ENCODE results near the gene IL19.
A peak's percentile ranks its signal among the peaks of the same experiment; 100 is the strongest.
"Not testable (repeated sequence)": the region's sequence is repeated elsewhere in the genome, so short reads cannot be mapped to it uniquely, and the experiment has no call there.

IL19 gene

GRCh38 chr1:206833106-206833680 is 62.6 kb downstream of the IL19 start:
- peak; percentile 14 for DNase-seq (ENCODE audit: low spot score)

- DNase-seq (ENCODE audit: low spot score), result no peak
Measured at GRCh38 chr1:206833801-206834200, 63.2 kb downstream of the IL19 start.

- DNase-seq (ENCODE audit: low spot score), result no peak
Measured at GRCh38 chr1:206834217-206834616, 63.6 kb downstream of the IL19 start.

GRCh38 chr1:206834711-206835110 is 64.1 kb downstream of the IL19 start:
- no peak for DNase-seq (ENCODE audit: low spot score)

GRCh38 chr1:206835186-206835585 is 64.6 kb downstream of the IL19 start:
- DNase-seq (ENCODE audit: low spot score), result no peak

GRCh38 chr1:206836111-206836510 is 65.5 kb downstream of the IL19 start:
- no peak for DNase-seq (ENCODE audit: low spot score)

GRCh38 chr1:206839006-206839560 is 68.5 kb downstream of the IL19 start:
- DNase-seq (ENCODE audit: low spot score), result no peak

- no peak for DNase-seq (ENCODE audit: low spot score)
Measured at GRCh38 chr1:206839857-206840256, 69.3 kb downstream of the IL19 start.

GRCh38 chr1:206841609-206842323 is 71.2 kb downstream of the IL19 start:
- no peak for DNase-seq (ENCODE audit: low spot score)

GRCh38 chr1:206842854-206843253 is 72.3 kb downstream of the IL19 start:
- no peak for DNase-seq (ENCODE audit: low spot score)

GRCh38 chr1:206843626-206844025 is 73.1 kb downstream of the IL19 start:
- DNase-seq (ENCODE audit: low spot score), result no peak

- DNase-seq (ENCODE audit: low spot score), result no peak
Measured at GRCh38 chr1:206846487-206846886, 75.9 kb downstream of the IL19 start.

GRCh38 chr1:206847337-206847834 is 76.8 kb downstream of the IL19 start:
- DNase-seq (ENCODE audit: low spot score), result no peak

GRCh38 chr1:206847946-206848345 is 77.4 kb downstream of the IL19 start:
- no peak for DNase-seq (ENCODE audit: low spot score)

- DNase-seq (ENCODE audit: low spot score), result no peak
Measured at GRCh38 chr1:206850401-206850800, 79.8 kb downstream of the IL19 start.

- no peak for DNase-seq (ENCODE audit: low spot score)
Measured at GRCh38 chr1:206851341-206852010, 80.9 kb downstream of the IL19 start.

GRCh38 chr1:206852662-206853061 is 82.1 kb downstream of the IL19 start:
- not testable (repeated sequence) for DNase-seq (ENCODE audit: low spot score)

- not testable (repeated sequence) for DNase-seq (ENCODE audit: low spot score)
Measured at GRCh38 chr1:206853696-206854095, 83.1 kb downstream of the IL19 start.

- no peak for DNase-seq (ENCODE audit: low spot score)
Measured at GRCh38 chr1:206854401-206855129, 84.0 kb downstream of the IL19 start.

GRCh38 chr1:206855859-206856258 is 85.3 kb downstream of the IL19 start:
- no peak for DNase-seq (ENCODE audit: low spot score)

- DNase-seq (ENCODE audit: low spot score), result no peak
Measured at GRCh38 chr1:206856674-206857464, 86.3 kb downstream of the IL19 start.
